ENCODE measurements around the gene LRP5.
"Not testable (repeated sequence)": the region's sequence is repeated elsewhere in the genome, so short reads cannot be mapped to it uniquely, and the experiment has no call there.

LRP5 gene

DNA sequence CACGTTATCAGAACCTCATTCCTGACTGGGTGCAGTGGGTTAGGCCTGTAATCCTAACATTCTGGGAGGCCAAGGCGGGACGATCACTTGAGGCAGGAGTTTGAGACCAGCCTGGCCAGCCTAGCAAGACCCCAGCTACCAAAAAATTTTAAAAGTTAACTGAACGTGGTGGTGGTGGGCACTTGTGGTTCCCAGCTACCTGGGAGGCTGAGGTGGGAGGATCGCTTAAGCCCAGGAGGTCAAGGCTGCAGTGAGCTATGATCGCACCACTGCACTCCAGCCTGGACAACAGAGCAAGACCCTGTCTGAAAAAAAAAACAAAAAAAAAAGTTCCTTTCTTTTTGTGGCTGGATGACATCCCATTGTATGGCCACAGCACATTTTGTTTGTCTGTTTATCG is 80.4 kb downstream of the LRP5 start:
- no peak for DNase-seq (ENCODE audit: low spot score)

DNA sequence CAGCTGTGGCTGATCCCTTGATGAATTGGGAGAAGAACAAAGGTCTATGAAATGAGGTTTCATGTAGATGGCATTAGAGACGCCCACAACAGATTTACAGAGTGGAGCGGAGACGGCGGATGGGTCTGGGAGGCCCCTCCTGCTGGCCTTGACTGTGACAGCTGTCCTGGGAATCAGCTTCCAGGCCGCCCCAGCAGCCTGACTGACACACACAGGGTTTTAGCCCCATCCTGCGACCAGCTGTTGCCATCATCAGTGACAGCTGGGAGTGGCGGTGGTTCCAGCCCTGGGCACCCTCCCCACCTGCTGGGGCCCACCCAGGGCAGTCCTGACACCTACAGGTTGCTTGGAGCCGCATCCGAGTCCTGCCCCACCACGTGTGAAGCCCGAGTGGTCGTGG is 84.1 kb downstream of the LRP5 start:
- no peak for DNase-seq (ENCODE audit: low spot score)

DNA sequence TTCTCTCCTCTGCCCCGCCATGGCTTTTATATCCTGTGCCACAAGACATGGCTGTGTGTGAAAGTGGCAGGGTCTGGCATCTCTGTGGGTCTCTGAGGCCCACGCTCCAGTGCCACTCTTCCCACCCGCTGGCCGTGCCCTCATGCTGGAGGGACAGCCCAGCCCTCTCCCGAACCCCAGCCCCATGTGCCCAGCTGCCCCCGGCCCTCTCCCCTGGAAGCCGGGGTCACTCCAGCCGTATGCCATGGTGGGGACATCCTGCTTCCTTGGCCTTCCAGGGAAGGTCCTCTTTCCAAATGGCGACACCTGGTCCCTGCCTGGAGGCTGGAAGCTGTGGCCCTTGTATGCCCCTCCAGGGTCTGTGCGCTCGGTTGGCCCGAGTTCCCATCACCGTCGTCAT is 84.9 kb downstream of the LRP5 start:
- DNase-seq (ENCODE audit: low spot score) = no peak

DNA sequence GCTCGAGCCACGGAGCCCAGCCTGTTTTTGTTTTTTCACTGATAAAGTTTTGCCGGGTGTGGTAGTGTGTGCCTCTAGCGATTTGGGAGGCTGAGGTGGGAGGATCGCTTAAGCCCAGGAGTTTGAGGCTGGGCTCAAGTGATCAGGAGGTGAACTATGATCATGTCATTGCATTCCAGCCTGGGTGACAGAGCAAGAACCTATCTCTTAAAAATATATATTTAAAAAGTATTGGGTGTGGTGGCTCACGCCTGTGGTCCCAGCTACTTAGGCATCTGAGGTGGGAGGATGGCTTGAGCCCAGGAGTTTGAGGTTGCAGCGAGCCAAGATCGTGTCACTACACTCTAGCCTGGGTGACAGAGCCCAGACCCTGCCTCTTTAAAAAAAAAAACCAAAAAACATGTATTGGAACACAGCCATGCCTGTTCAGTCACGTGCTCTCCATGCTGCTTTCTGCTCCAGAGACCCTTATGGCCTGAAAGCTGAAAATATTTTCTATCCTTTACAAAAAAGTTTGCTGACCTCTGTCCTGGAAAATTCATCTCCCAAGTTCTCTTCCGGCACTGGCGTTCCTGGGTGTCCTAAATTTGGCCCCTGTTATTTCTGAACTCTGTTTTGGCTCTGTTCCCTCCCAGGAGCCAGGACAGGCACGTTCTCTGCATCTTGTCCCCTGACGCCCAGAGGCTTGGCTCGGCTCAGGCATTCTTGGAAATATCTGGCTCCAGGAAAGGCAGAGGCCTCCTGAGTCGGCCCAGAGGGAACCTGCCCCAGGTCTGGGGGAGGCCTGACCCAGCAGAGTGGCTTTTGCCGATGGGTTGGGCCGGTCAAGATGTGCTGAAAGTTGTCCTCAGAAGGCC is 86.8 kb downstream of the LRP5 start:
- no peak for DNase-seq (ENCODE audit: low spot score)

DNA sequence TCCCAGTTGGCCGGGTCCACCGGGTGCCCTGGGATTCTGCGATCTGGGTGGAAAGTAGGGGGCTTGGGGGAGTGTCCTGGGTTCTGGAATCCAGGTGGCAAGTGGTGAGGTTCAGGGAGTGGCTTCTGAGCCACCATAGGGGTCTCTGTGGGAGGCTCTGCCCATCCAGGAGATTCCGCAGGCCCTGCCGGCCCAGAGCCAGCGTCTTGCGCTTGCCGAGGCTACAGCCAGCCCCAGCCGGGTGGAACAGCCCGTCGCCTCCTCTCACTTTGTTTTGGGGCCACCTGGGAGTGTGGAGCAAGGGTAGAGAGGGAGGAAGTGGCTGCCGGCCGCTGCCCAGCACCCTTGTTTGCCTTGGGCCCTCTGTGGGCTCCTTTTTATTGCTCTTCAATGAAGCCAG is 87.5 kb downstream of the LRP5 start:
- DNase-seq (ENCODE audit: low spot score) = no peak

DNA sequence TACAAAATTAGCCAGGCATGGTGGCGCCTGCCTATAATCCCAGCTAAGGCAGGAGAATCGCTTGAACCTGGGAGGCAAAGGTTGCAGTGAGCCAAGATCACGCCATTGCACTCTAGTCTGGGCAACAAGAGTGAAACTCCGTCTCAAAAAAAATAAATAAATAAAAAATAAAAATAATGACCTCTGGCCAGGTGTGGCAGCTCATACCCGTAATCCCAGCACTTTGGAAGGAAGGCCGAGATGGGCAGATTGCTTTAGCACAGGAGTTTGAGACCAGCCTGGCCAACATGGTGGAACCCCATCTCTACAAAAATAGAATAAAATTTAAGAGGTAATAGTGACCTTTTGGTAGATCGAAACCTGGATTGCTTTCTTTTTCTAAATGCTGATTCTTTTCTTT is 88.2 kb downstream of the LRP5 start:
- not testable (repeated sequence) for DNase-seq (ENCODE audit: low spot score)

DNA sequence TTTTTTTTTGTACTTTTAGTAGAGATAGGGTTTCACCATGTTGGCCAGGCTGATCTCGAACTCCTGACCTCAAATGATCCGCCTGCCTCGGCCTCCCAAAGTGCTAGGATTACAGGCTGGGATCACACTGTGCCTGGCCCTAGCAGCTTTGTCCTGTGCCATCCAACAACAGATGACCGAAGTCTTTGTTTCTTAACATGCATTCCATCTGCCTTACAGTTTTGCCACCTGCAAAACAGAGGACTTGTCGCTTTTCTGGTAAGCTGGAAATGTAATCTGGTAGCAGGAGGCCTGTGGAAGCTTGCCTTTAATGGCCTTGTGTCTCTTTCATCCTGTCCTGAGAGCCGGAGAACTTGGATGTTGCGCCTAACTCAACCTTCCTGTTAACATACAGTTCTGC is 89.5 kb downstream of the LRP5 start:
- DNase-seq (ENCODE audit: low spot score) = no peak

DNA sequence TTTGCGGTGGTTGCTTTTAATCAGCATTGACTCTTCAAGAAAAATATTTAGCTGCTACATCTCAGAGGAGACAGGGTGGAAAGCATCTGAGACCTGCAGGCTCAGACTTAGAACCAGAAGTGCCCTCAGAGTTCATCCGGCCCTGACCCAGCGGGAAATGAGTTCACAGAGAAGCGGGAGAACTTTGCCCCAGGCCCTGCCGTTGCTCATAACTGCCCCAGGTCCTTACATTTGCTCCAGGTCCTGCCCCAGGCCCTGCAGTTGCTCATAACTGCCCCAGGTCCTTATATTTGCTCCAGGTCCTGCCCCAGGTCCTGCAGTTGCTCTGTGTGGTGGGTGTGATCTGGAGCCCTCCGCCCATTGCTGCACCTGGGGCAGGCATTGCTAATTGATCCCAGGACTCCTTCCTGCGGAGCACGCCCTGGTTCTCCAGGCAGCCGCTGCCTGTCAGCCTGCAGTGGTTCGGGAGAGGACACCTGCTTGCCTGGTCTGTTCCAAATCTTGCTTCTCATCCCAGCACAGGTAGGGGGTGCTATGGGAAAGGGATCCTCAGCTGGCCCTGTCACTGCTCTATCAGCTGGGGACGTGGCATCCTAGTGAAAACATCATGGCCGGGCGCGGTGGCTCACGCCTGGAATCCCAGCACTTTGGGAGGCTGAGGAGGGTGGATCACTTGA is 90.1 kb downstream of the LRP5 start:
- peak; percentile 86 for DNase-seq (ENCODE audit: low spot score)

DNA sequence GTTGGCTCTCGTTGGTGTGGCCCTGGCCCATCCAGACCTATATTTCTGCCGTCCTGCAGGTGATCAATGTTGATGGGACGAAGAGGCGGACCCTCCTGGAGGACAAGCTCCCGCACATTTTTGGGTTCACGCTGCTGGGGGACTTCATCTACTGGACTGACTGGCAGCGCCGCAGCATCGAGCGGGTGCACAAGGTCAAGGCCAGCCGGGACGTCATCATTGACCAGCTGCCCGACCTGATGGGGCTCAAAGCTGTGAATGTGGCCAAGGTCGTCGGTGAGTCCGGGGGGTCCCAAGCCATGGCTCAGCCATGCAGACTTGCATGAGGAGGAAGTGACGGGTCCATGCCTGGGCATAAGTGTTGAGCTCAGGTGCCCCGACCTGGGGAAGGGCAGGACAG is 91.0 kb downstream of the LRP5 start:
- no peak for DNase-seq (ENCODE audit: low spot score)

DNA sequence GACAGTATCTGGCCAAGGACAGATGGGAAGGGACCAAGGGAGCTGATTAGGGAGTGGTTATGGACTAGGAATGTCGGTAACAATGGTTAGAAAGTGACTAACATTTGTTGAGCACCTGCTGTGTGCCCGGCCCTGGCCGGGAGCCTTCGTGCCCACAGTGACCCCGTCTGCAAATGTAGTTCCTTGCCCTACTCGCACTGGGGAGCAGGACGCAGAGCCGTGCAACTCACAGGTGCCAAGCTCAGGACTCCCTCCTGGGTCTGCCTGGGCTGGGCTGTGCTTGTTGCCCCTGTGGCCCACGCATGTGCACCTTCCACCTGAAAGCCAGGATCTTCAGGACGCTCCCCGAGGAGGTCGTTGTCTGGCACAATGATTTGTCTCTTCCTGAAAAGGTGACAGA is 91.4 kb downstream of the LRP5 start:
- DNase-seq (ENCODE audit: low spot score) = no peak

DNA sequence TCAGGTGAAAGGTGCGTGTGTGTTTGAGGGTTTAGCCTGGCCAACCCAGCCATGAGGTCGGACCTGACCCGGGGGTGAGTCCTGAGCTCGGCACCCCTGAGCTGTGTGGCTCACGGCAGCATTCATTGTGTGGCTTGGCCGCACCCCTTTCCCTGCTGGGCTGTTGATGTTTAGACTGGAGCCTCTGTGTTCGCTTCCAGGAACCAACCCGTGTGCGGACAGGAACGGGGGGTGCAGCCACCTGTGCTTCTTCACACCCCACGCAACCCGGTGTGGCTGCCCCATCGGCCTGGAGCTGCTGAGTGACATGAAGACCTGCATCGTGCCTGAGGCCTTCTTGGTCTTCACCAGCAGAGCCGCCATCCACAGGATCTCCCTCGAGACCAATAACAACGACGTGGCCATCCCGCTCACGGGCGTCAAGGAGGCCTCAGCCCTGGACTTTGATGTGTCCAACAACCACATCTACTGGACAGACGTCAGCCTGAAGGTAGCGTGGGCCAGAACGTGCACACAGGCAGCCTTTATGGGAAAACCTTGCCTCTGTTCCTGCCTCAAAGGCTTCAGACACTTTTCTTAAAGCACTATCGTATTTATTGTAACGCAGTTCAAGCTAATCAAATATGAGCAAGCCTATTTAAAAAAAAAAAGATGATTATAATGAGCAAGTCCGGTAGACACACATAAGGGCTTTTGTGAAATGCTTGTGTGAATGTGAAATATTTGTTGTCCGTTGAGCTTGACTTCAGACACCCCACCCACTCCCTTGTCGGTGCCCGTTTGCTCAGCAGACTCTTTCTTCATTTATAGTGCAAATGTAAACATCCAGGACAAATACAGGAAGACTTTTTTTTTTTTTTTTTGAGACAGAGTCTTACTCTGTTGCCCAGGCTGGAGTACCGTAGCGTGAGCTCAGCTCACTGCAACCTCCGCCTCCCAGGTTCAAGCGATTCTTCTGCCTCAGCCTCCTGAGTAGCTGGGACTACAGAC is 94.2 kb downstream of the LRP5 start:
- DNase-seq (ENCODE audit: low spot score) = peak; percentile 98

DNA sequence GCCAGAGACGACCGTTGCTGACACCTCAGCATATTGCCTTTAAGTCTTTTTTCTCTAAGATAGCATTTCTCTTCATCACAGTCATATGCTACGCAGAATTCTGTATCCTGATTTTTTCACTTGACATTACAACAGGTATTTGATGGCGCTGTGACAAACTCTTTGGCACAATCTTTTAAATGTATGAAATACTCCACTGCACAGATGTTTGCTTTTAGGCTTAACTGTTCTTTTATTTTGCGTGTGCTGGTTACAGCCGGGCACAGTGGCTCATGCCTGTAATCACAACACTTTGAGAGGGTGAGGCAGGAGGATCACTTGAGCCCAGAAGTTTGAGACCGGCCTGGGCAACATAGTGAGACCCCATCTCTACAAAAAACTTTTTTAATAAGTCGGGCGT is 96.1 kb downstream of the LRP5 start:
- DNase-seq (ENCODE audit: low spot score) = no peak

DNA sequence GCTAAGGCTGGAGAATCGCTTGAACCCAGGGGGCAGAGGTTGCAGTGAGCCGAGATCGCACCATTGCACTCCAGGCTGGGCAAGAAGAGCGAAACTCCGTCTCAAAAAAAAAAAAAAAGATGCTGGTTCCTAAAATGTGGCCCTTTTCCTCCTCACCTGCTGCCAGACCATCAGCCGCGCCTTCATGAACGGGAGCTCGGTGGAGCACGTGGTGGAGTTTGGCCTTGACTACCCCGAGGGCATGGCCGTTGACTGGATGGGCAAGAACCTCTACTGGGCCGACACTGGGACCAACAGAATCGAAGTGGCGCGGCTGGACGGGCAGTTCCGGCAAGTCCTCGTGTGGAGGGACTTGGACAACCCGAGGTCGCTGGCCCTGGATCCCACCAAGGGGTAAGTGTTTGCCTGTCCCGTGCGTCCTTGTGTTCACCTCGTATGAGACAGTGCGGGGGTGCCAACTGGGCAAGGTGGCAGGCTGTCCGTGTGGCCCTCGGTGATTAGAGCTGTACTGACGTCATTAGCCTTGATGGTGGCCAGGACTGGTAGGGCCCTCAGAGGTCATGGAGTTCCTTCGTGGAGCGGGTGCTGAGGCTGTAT is 97.5 kb downstream of the LRP5 start:
- no peak for DNase-seq (ENCODE audit: low spot score)

DNA sequence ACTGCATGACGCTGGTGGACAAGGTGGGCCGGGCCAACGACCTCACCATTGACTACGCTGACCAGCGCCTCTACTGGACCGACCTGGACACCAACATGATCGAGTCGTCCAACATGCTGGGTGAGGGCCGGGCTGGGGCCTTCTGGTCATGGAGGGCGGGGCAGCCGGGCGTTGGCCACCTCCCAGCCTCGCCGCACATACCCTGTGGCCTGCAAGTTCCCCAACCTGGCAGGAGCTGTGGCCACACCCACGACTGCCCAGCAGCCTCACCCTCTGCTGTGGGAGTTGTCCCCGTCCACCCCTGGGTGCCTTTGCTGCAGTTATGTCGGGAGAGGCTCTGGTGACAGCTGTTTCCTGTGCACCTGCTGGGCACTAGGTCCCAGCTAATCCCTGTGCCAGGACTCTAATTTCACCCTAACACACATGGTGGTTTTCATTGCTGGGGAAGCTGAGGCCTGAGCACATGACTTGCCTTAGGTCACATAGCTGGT is 99.2 kb downstream of the LRP5 start:
- DNase-seq (ENCODE audit: low spot score) = no peak

DNA sequence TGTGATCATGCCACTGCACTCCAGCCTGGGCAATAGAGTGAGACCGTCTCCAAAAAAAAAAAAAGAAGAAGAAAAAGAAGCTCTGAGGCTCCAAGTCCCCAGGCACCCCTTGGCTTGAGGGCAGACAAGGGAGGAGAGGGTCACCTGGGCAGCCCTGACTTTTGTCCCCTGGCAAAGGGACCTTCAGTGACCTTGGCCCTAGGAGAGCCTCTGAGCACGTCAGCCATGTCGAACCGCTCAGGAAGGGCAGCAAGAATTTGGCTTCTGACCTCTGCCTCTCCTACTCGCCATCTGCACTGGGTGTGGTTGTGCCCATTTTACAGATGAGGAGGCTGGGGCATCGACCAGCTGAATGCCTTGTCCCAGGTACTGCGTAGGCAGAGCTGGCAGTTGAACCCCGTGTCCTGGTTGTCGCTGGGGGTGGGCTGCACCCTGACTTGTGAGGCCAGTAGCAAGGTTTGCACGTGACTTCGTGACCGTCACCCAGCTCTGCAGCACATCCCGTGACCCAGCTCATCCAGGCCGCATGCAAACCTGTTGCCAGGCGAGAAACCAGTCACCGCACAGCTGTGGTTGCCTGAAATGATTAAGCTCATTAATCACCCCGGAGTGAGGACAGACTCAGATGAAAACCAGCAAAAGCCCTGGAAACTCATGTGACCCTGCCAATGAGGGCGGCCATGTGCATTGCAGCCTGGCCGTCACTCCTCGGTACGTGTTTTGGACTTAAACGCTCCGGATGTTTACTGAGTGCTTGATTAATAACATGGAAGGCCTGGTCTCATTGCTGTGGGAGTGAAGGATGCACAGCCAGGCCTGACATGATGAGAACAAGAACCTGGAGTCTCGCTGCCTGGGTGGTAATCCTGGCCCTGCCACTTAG is 100.4 kb downstream of the LRP5 start:
- DNase-seq (ENCODE audit: low spot score) = no peak

DNA sequence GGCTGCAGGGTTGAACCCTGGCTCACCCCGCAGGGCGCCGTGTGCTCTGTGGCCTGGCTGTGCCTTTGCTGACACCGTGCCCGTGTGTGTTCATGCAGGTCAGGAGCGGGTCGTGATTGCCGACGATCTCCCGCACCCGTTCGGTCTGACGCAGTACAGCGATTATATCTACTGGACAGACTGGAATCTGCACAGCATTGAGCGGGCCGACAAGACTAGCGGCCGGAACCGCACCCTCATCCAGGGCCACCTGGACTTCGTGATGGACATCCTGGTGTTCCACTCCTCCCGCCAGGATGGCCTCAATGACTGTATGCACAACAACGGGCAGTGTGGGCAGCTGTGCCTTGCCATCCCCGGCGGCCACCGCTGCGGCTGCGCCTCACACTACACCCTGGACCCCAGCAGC is 101.2 kb downstream of the LRP5 start:
- no peak for DNase-seq (ENCODE audit: low spot score)

DNA sequence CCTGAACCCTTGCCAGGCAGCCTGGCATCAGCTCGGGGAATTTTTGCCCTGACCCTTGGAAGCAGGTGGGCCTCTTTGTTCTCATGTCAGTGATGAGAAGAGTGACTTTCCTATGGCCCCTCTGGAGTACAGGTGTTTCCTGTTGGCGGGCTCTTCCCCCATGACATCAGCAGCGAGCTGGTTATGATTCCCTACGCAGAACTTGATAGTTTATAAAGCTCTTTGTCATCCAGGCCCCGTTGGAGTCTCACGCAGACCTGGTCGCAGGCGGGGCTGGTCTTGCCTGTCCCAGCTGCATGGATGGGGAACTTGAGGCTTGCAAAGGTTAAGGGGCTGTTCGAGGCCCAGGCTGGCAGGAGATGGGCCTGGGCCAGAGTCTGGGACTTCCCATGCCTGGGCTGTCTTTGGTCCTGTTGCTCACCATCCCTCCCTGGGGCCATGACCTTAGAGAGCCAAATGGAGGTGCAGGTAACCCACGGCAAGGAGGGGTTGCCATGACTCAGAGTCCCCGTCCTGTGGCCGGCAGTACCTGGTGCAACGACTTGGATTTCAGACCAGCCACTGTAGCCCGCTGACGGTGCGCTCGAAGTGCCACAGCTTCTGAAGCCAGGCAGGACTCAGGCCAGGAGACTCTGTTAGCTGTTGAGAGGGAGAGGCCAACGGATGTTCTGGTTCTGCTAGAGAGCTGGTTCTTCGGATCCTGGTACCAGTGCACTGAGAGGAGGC is 102.3 kb downstream of the LRP5 start:
- no peak for DNase-seq (ENCODE audit: low spot score)

DNA sequence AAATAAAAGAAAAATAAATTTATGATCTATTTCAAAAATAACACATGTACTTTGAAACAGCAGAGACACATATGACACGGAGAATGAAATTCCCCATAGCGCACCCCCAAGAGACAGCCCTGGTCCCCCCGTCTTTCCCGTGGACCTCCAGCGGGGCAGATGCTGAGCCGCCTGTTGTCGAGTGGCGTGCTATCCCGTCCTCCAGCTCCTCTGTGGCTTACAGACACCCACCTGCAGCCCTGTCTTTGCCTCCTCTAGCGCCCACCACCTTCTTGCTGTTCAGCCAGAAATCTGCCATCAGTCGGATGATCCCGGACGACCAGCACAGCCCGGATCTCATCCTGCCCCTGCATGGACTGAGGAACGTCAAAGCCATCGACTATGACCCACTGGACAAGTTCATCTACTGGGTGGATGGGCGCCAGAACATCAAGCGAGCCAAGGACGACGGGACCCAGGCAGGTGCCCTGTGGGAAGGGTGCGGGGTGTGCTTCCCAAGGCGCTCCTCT is 103.7 kb downstream of the LRP5 start:
- no peak for DNase-seq (ENCODE audit: low spot score)

DNA sequence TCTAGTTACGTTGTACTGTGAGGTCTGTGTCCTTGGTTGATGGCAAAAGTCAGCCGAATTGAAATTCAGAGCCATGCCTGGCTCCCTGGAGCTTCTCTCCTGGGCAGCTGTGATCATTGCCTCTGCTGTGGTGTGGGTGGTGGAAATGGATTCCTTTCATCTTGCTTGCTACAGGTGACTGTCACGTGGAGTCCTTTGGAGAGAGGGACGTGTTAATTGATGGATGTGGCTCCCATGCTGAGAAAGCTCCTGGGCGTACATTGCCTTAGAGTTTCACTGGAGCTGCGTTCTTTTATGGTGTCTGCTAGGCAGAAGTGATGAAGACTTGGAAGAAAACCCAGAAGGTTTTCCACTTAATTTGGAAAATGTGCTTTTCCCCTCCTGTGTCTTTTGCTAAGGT is 106.3 kb downstream of the LRP5 start:
- DNase-seq (ENCODE audit: low spot score) = no peak

DNA sequence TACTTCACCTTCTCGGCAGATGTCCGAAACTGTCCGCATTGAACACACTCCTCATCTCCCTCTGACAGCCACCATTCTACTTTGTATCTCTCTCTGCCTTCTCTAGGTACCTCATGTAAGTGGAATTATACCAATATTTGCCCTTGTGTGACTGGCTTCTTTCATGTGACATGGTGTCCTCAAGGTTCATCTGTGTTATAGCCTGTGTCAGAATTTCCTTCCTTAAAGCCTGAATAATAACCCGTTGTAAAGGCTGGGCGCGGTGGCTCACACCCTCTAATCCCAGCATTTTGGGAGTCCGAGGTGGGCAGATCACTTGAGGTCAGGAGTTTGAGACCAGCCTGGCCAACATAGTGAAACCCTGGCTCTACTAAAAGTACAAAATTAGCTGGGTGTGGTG is 107.8 kb downstream of the LRP5 start:
- no peak for DNase-seq (ENCODE audit: low spot score)
